Activated CD4-positive, alpha-beta T cell treated with anti-CD3 and anti-CD28 coated beads, Interleukin-2, amount 10 ng/mL, durations not matched to agents 24 days and 14 days (primary cell): ENCODE measurements around the gene ISY1. TPM values are rescaled to one million over a fixed set of nuclear protein-coding genes. Genes with fewer than 3 reads are reported as not detected.
"Not testable (repeated sequence)": the region's sequence is repeated elsewhere in the genome, so short reads cannot be mapped to it uniquely, and the experiment has no call there.

Experiments used
- DNase-seq: peaks from one replicate; pipeline ENCODE4 v3.0.0; 2022
- H3K27ac Mint-ChIP-seq: one replicate; pipeline ENCODE4 v1.8.0; 2022; ENCODE audit warnings: mild to moderate bottlenecking, mixed read lengths
- H3K27me3 Mint-ChIP-seq: one replicate; pipeline ENCODE4 v1.8.0; 2022; ENCODE audit warnings: mixed read lengths
- H3K36me3 Mint-ChIP-seq: one replicate; pipeline ENCODE4 v1.8.0; 2022; ENCODE audit warnings: low read depth, mild to moderate bottlenecking, mixed read lengths
- H3K4me1 Mint-ChIP-seq: one replicate; pipeline ENCODE4 v1.8.0; 2021; ENCODE audit warnings: mixed read lengths
- H3K4me3 Mint-ChIP-seq: one replicate; pipeline ENCODE4 v1.8.0; 2022; ENCODE audit warnings: mild to moderate bottlenecking, moderate library complexity, mixed read lengths
- H3K9me3 Mint-ChIP-seq: one replicate; pipeline ENCODE4 v1.8.0; 2021; ENCODE audit warnings: mixed read lengths
- intact Hi-C: fragments of 100-400 bp; cut with micrococcal nuclease; formaldehyde crosslinking; loops from one replicate; pipeline ENCODE4 v1.15.1; 2023
- total RNA-seq: library from RNA; stranded (reverse); gene quantifications from 2 replicates; pipeline ENCODE4 v1.2.3, GENCODE V29; 2022

The ISY1 gene
- 73.8 and 83.7 TPM in 2 replicates for total RNA-seq

DNA sequence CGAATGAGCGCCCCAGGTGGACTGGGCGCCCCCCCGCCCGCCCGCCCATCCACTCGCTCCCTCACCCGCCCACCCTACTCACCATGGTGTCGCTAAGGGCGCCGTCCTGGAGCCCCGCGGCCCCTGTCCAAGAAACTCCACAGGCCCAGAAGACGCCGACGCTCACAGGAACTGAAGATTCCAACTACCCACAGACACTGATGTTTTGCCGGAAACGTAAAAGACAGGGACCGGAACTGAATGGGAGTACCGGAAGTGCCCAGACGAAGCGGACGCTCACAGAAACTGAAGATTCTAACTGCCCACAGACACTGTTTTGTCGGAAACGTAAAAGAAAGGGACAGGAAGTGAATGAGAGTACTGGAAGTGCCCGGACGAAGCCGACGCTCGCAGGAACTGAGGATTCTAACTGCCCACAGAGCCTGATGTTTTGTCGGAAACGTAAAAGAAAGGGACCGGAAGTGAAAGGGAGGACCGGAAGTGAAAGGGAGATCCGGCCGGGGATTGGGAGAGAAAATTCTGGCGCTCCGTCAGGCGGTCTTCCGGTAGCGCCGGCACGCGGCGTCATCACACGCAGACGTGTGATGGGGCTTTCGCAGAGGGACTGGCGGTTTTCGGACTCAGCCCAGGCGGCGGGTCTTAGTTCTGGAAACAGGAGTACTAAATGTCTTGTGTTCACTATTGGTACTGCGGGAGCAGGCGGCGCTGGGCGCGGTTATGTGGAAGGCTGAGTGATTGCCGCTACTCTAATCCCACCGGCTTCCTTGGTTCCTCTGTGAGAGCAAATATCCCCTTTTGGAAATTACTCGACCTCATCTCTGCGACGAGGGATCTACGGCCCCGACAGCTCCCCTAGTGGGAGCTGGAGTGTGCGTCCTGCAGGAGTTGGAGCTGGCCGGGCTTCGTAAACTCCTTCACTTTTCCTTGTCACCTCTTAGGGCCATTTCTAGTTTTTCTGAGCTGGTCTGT, at the start of gene ISY1:
Gene ISY1, minus strand, starts transcription at position 173 of the 969 bp plus-strand sequence. Its CDS starts 88 bp downstream, at position 85.
- H3K36me3 Mint-ChIP-seq, result peaks cover 37% of the 10 kb centered on the region
- H3K27ac Mint-ChIP-seq, result peak within 1 kb of the TSS; percentile 98
- H3K4me1 Mint-ChIP-seq, result peaks cover 31% of the 10 kb centered on the region
- H3K27me3 Mint-ChIP-seq, result peaks cover 3% of the 10 kb centered on the region
- no peaks in the 10 kb centered on the region for H3K9me3 Mint-ChIP-seq
- peak within 1 kb of the TSS; percentile 98 for H3K4me3 Mint-ChIP-seq
- intact Hi-C loops, result loop anchor here (1.0 kb wide), 9 partner anchors 22 to 282 kb away; partner anchors contain the start of genes ACAD9, CNBP, COPG1 and HMCES
- peak; percentile 96 for DNase-seq

DNA sequence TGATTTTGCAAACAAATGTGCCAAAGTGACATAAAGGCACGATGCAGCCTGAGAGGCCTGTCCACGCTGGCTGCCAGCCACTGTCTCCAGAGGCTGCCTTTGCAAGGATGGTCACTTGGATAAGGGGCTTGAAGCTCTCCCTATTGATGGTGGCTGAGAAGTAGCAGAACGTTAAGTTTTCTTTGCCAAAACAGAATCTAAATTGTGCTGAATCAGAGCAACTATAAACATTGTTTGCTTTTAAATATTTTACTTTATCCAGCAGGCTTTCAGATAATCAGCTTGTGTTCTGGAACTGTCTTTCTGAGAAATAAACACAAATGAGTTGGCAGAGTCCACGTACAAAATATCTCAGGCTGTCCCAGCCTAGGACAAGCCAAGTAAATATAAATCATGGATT, 46.6 kb upstream of the ISY1 start:
- Mint-ChIP-seq H3K4me1 (peaks cover 4% of the 10 kb centered on the region), H3K27me3 (peaks cover 4% of the 10 kb centered on the region), H3K4me3 (no peak overlapping the region), H3K36me3 (no peaks in the 10 kb centered on the region), H3K9me3 (no peaks in the 10 kb centered on the region), H3K27ac (no peak overlapping the region)
- intact Hi-C loops, result no loop called here
- no peak for DNase-seq

DNA sequence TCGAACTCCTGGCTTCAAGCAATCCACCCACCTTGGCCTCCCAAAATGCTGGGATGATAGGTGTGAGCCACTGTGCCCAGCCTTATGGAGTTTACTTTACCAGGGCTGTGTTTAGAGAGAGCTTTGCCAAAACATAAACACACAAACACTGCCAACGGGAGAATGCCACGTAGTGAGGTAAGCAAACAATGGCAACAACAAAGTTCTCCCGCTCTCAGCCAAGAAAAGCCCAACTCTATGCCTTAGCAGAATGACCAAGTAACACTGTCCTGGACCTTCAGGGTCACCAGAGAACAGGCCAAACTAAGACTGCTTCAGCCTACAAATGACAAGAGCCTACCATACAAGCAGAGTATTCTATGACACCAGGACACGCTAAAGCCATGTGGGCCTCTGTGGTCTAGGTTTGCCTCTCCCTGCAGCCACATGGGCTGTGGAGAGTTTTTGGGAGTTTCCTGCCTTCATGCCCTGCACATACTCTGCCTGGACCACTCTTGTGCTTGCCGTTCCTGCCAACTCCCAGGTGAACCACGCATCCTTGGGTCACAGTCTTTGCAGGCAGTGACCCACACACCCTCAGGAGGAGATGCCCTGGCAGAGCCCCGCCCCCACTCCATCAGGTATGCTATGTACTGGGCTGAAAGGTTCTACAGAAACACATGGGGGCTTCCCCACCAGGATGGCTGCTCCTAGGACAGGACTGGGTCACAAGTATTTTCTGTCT, 44.4 kb upstream of the ISY1 start:
- H3K27ac Mint-ChIP-seq, result no peak overlapping the region
- DNase-seq, result no peak
- H3K9me3 Mint-ChIP-seq, result no peaks in the 10 kb centered on the region
- H3K27me3 Mint-ChIP-seq, result peaks cover 4% of the 10 kb centered on the region
- H3K36me3 Mint-ChIP-seq, result no peaks in the 10 kb centered on the region
- intact Hi-C loops, result no loop called here
- peaks cover 3% of the 10 kb centered on the region for H3K4me1 Mint-ChIP-seq
- H3K4me3 Mint-ChIP-seq, result no peak overlapping the region

DNA sequence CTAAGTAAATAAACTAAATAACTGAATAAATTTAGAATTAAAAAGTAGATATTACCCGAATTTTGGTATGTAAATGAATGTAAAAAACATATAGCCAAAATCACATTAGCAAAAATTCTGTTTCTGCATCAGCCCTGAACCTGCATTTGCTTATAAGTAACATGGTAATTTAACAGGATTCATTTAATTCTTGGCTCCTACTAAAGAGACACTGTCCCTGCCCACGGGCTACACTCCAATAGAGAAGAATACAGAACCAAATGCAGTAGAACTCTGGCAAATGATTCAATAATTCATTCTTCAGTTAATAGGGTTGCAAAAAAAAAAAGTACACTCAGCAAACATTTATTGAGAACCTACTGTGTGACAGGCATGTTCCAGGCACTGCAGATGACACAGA, 43.6 kb upstream of the ISY1 start:
- Mint-ChIP-seq H3K27me3 (peaks cover 2% of the 10 kb centered on the region), H3K9me3 (no peaks in the 10 kb centered on the region), H3K27ac (no peak overlapping the region), H3K4me1 (peaks cover 2% of the 10 kb centered on the region), H3K36me3 (no peaks in the 10 kb centered on the region), H3K4me3 (no peak overlapping the region)
- no peak for DNase-seq
- intact Hi-C loops, result no loop called here

DNA sequence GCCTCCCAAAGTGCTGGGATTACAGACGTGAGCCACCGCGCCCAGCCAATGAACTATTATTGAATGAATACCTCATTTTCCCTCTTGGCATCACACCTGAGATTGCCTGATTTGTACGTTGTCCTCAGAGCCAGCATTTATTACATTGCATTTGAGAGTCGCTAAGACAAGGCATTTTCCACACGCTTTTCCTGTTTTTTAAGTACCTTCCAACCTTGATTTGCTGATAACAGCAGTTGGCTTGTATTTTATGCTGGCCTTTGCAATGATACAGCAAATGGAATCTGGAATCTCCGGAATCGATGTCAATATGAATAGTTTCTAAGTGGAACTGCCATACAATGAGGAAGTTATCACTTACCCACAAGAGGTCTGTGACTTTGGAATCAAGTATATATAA, 38.5 kb upstream of the ISY1 start:
- Mint-ChIP-seq H3K27ac (no peak overlapping the region), H3K36me3 (no peaks in the 10 kb centered on the region), H3K27me3 (no peaks in the 10 kb centered on the region), H3K9me3 (no peaks in the 10 kb centered on the region), H3K4me1 (peaks cover 16% of the 10 kb centered on the region), H3K4me3 (no peak overlapping the region)
- no peak for DNase-seq
- intact Hi-C loops, result no loop called here

DNA sequence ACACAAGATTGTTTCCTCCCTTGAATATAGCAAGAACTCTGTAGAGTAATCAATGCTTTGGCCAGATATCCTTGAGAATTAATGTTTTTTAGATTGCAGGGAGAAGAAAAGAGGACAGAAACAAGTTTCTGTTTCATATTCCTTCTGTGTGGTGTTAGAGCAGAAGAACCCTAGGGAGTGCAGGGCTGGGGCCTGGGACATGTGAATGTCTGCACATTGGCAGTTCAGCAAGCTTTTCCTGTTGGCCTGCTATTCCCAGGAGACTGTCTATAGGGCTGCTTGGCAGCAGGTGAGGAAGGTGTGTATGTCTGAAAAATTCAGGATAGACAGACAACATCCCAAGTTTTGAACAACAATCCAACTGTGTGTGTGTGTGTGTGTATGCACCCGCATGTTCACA, 36.5 kb upstream of the ISY1 start:
- no peak overlapping the region for H3K27ac Mint-ChIP-seq
- H3K4me3 Mint-ChIP-seq, result no peak overlapping the region
- intact Hi-C loops, result no loop called here
- no peaks in the 10 kb centered on the region for H3K36me3 Mint-ChIP-seq
- no peaks in the 10 kb centered on the region for H3K9me3 Mint-ChIP-seq
- H3K27me3 Mint-ChIP-seq, result no peaks in the 10 kb centered on the region
- peaks cover 16% of the 10 kb centered on the region for H3K4me1 Mint-ChIP-seq
- DNase-seq, result no peak

DNA sequence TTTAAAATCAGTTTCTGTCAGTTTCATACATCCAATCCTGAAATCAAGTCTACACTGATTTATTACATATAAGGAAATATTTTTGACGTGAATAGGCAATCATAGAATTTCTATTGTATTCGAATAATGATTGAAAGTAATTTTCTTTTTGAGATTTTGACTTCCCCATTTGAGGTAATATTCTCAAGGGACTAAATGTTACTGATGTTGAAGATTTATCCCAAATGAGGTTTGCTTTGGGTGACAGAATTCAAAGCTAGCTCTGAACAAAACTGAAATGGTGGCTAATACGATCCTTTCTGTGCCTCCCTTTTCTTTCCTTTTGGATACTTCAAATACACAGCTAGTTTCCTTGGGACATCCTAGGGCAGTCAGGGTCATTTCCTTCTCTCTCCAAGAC, 35.7 kb upstream of the ISY1 start:
- no peaks in the 10 kb centered on the region for H3K36me3 Mint-ChIP-seq
- intact Hi-C loops, result no loop called here
- no peak overlapping the region for H3K4me3 Mint-ChIP-seq
- H3K27me3 Mint-ChIP-seq, result no peaks in the 10 kb centered on the region
- H3K4me1 Mint-ChIP-seq, result peaks cover 16% of the 10 kb centered on the region
- H3K27ac Mint-ChIP-seq, result no peak overlapping the region
- DNase-seq, result no peak
- H3K9me3 Mint-ChIP-seq, result no peaks in the 10 kb centered on the region

DNA sequence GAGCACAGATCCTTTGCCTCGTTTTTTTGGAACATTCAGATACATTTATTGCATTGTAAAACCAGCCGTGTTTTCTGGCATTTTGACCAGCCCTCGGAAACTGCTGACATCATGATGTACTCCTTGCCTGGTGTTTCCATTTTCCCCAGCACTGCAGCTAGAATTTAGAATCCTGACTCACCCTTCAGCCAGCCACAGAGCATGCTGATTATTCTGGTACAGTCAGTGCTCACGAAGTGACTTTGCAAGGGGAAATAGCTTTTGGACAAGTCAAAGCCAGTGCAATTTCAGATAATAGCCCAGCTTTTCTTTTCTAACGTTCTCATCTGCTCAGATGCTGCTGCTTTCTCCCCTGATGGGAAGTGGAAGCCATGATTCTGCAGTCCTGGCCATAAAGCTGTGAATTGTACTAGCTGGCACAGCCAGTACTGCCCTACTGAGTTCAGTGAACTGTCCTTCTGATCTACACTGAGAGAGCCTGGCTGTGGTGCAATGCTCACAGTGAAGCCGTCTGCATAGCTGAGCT, 34.9 kb upstream of the ISY1 start:
- Mint-ChIP-seq H3K36me3 (no peaks in the 10 kb centered on the region), H3K27me3 (no peaks in the 10 kb centered on the region), H3K9me3 (no peaks in the 10 kb centered on the region), H3K4me1 (peaks cover 16% of the 10 kb centered on the region), H3K27ac (peak overlapping the region; percentile 58), H3K4me3 (no peak overlapping the region)
- intact Hi-C loops, result no loop called here
- no peak for DNase-seq

DNA sequence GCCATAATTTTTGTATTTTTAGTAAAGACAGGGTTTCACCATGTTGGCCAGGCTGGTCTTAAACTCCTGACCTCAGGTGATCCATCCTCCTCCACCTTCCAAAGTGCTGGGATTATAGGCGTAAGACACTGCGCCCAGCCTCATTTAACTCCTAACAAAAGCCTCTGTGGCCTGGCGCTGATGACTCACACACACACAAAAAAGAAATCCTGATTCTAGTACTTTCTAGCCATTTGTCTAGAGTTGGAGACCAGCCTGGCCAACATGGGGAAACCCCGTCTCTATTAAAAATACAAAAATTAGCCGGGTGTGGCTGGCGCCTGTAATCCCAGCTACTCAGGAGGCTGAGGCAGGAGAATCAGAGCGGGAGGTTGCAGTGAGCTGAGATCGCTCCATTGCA, 28.9 kb upstream of the ISY1 start:
- H3K36me3 Mint-ChIP-seq, H3K9me3 Mint-ChIP-seq, H3K4me3 Mint-ChIP-seq, H3K27me3 Mint-ChIP-seq, H3K4me1 Mint-ChIP-seq, DNase-seq, H3K27ac Mint-ChIP-seq: not testable (repeated sequence)
- intact Hi-C loops, result loop anchor here (10.0 kb wide), 1 partner anchor 245 kb away; the partner anchor contains the start of gene MBD4

DNA sequence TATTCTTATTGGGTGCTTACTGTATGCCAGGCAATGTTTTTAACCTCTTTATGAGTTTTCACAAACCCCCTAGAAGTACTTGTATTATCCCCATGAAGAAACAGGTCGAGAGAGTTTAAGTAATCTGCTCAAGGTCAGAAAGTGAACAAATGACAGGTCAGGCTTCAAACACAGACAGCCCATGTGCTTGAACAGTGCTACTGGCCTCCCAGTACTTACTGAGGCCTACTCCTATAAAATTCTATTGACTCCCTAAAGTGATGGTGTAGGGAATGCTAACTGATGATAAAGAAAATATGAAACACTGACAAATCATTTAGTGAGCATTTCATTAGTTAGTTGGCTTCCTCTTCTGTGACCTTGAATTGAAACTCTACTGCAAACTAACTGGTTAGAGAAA, 27.0 kb upstream of the ISY1 start:
- no peak for DNase-seq
- H3K4me3 Mint-ChIP-seq, result no peak overlapping the region
- H3K27ac Mint-ChIP-seq, result peak overlapping the region; percentile 45
- H3K4me1 Mint-ChIP-seq, result peaks cover 10% of the 10 kb centered on the region
- intact Hi-C loops, result loop anchor here (10.0 kb wide), 1 partner anchor 247 kb away; the partner anchor contains the start of gene MBD4
- H3K27me3 Mint-ChIP-seq, result no peaks in the 10 kb centered on the region
- no peaks in the 10 kb centered on the region for H3K9me3 Mint-ChIP-seq
- H3K36me3 Mint-ChIP-seq, result peaks cover 4% of the 10 kb centered on the region

DNA sequence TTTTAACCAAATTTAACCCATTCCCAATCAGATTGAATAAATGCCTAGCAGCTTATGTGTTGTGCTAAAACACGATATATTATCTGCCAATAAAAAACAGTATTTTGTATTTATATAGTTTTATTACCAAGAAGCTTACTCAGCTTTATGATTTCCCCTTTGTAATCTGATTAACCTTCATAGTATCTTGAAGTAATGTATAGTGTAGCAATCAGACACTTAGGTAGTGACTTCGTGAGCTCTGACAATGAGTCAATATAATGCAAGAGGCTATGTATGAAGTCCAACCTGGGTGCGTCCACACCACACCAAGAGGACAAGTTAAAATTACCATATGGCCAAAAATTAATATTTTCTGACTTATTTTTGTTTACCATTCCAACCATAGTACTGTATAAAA, 24.9 kb upstream of the ISY1 start:
- Mint-ChIP-seq H3K27me3 (no peaks in the 10 kb centered on the region), H3K36me3 (peaks cover 23% of the 10 kb centered on the region), H3K9me3 (no peaks in the 10 kb centered on the region), H3K4me3 (no peak overlapping the region), H3K27ac (no peak overlapping the region), H3K4me1 (peaks cover 19% of the 10 kb centered on the region)
- intact Hi-C loops, result loop anchor here (2.0 to 10.0 kb wide), 3 partner anchors 53 to 249 kb away; partner anchors contain the start of gene MBD4
- no peak for DNase-seq

DNA sequence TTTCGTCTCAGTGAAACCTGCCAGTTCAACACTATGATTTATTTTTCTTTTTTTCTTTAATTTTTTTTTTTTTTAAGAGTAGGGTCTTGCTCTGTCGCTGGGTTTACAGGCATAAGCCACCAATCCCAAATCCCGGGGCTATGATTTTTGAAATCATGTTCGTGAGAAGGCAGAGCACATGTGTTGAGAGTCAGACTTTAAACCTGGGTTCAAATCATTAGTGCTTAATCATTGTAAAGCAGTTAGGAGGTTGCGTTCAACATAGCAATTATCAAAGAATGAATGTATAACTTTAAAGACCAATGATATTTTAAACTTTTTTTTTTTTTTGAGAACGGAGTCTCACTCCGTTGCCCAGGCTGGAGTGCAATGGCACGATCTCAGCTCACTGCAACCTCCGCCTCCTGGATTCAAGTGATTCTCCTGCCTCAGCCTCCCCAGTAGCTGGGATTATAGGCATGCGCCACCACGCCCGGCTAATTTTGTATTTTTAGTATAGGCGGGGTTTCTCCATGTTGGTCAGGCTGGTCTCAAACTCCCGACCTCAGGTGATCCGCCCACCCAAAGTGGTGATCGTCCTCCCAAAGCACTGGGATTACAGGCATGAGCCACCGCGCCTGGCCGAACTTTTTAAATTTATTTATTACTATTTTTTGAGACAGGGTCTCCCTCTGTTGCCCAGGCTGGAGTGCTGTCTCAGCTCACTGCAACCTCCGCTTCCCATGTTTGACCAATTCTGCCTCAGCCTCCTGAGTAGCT, 24.1 kb upstream of the ISY1 start:
- Mint-ChIP-seq H3K36me3 (peaks cover 30% of the 10 kb centered on the region), H3K27ac (peak overlapping the region; percentile 69), H3K4me3 (peak overlapping the region; percentile 96), H3K4me1 (peaks cover 26% of the 10 kb centered on the region)
- intact Hi-C loops, result loop anchor here (1.0 to 10.0 kb wide), 5 partner anchors 54 to 308 kb away; partner anchors contain the start of genes ACAD9, HMCES and MBD4
- not testable (repeated sequence) for H3K9me3 Mint-ChIP-seq, DNase-seq, H3K27me3 Mint-ChIP-seq

DNA sequence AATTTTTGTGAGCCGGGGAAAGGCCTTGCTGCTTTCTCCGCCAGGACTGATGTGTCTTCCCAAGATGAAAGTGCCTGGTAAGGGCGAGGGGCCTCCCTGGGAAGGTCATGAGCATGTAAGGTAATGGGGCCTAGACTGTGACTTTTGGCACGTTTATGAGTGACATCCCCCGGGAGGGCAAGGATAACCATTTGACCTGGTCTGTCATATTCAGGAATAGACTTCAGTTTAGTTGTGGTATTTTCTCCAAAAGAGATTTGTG, 23.5 kb upstream of the ISY1 start:
- H3K27me3 Mint-ChIP-seq, result no peaks in the 10 kb centered on the region
- H3K4me3 Mint-ChIP-seq, result peak overlapping the region; percentile 96
- H3K4me1 Mint-ChIP-seq, result peaks cover 30% of the 10 kb centered on the region
- peak; percentile 80 for DNase-seq
- H3K9me3 Mint-ChIP-seq, result no peaks in the 10 kb centered on the region
- peak overlapping the region; percentile 99 for H3K27ac Mint-ChIP-seq
- intact Hi-C loops, result loop anchor here (1.0 to 10.0 kb wide), 5 partner anchors 54 to 307 kb away; partner anchors contain the start of genes ACAD9, HMCES and MBD4
- H3K36me3 Mint-ChIP-seq, result peaks cover 35% of the 10 kb centered on the region
